ENCODE data around the gene CST8.

CST8 gene

GRCh38 chr20:23540624-23541023 is 49.7 kb downstream of the CST8 start:
- DNase-seq (ENCODE audit: low read depth in 2 of 2) = no peak
- no peak overlapping the region for H3K4me3 ChIP-seq (replicated peaks in 1 of 2; ENCODE audit: low read depth in 2 of 2, low read length in 2 of 2)
- no peak for TF ChIP-seq CTCF (IDR thresholded peaks at IDR 0.05; ENCODE audit: low read depth, low read length)

GRCh38 chr20:23541330-23541729 is 50.4 kb downstream of the CST8 start:
- DNase-seq (ENCODE audit: low read depth in 2 of 2) = no peak
- H3K4me3 ChIP-seq (replicated peaks in 1 of 2; ENCODE audit: low read depth in 2 of 2, low read length in 2 of 2) = no peak overlapping the region
- TF ChIP-seq CTCF (IDR thresholded peaks at IDR 0.05; ENCODE audit: low read depth, low read length) = no peak

- no peak for TF ChIP-seq CTCF (IDR thresholded peaks at IDR 0.05; ENCODE audit: low read depth, low read length)
- no peak overlapping the region for H3K4me3 ChIP-seq (replicated peaks in 1 of 2; ENCODE audit: low read depth in 2 of 2, low read length in 2 of 2)
- DNase-seq (ENCODE audit: low read depth in 2 of 2) = no peak
Measured at GRCh38 chr20:23541776-23542175, 50.9 kb downstream of the CST8 start.

GRCh38 chr20:23542801-23543200 is 51.9 kb downstream of the CST8 start:
- DNase-seq (ENCODE audit: low read depth in 2 of 2) = no peak
- TF ChIP-seq CTCF (IDR thresholded peaks at IDR 0.05; ENCODE audit: low read depth, low read length) = no peak
- H3K4me3 ChIP-seq (replicated peaks in 1 of 2; ENCODE audit: low read depth in 2 of 2, low read length in 2 of 2) = no peak overlapping the region

- DNase-seq (ENCODE audit: low read depth in 2 of 2) = no peak
- H3K4me3 ChIP-seq (replicated peaks in 1 of 2; ENCODE audit: low read depth in 2 of 2, low read length in 2 of 2) = no peak overlapping the region
- TF ChIP-seq CTCF (IDR thresholded peaks at IDR 0.05; ENCODE audit: low read depth, low read length) = no peak
Measured at GRCh38 chr20:23544133-23544532, 53.2 kb downstream of the CST8 start.

Measured in cardiac fibroblast (primary cell).